WI38 (cell line): ENCODE data around the gene ECT2.

Source experiments
- H3K4me3 ChIP-seq: 2 replicates; pipeline ENCODE4 v1.5.1; 2011; ENCODE audit warnings: low read depth, mild to moderate bottlenecking, control low read depth, low read length
- CTCF ChIP-seq: IDR thresholded peaks from 2 replicates; pipeline ENCODE4 v1.5.1; 2012; ENCODE audit warnings: low read depth, mild to moderate bottlenecking, control low read depth, low read length

The ECT2 gene

GRCh38 chr3:172771672-172772071 is 21.1 kb downstream of the ECT2 start:
- no peak for TF ChIP-seq CTCF

DNA sequence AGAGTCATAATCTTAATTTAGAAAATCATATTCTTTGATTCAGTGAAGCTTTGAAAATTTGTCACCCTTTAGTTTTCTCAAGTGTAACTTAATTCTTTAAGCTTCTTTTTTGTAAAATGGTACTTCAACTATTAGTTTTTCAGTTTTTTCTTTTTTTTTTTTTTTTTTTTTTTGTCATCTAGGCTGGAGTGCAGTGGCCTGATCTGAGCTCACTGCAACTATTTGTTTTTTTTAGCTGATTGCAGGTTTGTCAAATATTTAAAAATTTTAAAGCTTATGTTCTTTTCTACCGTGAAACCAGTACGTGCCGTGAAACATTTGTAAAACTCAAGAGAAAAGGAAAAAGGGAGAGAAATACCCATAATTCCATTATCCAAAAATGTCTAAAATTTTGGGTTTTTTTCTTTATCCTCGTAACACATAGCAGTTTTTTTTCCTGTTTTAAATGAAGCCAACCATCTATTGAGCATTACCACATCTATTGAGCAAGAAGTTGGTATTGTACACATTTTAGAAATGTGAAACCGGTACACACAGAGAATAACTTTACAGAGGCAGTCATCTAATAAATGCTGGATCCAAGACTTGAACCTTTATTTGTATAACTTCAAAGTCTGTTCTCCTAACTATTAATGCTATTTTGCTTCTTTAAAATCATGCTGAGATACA is 25.7 kb downstream of the ECT2 start:
- H3K4me3 ChIP-seq = no peak overlapping the region
- TF ChIP-seq CTCF = no peak

More at GRCh38 chr3:172771672-172772071, 21.1 kb downstream of the ECT2 start:
- no peak overlapping the region for H3K4me3 ChIP-seq

GRCh38 chr3:172777901-172778300 is 27.4 kb downstream of the ECT2 start:
- no peak for TF ChIP-seq CTCF
- no peak overlapping the region for H3K4me3 ChIP-seq

- H3K4me3 ChIP-seq = no peak overlapping the region
- TF ChIP-seq CTCF = no peak
Observed at GRCh38 chr3:172782235-172782634, 31.7 kb downstream of the ECT2 start.

- H3K4me3 ChIP-seq = no peak overlapping the region
- no peak for TF ChIP-seq CTCF
Observed at GRCh38 chr3:172786036-172786435, 35.5 kb downstream of the ECT2 start.

- no peak overlapping the region for H3K4me3 ChIP-seq
- no peak for TF ChIP-seq CTCF
Observed at GRCh38 chr3:172787019-172787418, 36.5 kb downstream of the ECT2 start.

GRCh38 chr3:172787746-172788145 is 37.2 kb downstream of the ECT2 start:
- no peak overlapping the region for H3K4me3 ChIP-seq
- TF ChIP-seq CTCF = no peak
